HG03460 (cell line): ENCODE results near the gene SMIM9.
"Not testable (repeated sequence)": the region's sequence is repeated elsewhere in the genome, so short reads cannot be mapped to it uniquely, and the experiment has no call there.

Experiments used
- ATAC-seq: cut with Tn5 transposase; IDR thresholded peaks from one replicate; pipeline ENCODE4 v1.9.1; 2021; ENCODE audit not compliant: unreplicated experiment

The SMIM9 gene

GRCh38 chrX:154816326-154816898, 18.1 kb downstream of the SMIM9 start:
- ATAC-seq: not testable (repeated sequence)

DNA sequence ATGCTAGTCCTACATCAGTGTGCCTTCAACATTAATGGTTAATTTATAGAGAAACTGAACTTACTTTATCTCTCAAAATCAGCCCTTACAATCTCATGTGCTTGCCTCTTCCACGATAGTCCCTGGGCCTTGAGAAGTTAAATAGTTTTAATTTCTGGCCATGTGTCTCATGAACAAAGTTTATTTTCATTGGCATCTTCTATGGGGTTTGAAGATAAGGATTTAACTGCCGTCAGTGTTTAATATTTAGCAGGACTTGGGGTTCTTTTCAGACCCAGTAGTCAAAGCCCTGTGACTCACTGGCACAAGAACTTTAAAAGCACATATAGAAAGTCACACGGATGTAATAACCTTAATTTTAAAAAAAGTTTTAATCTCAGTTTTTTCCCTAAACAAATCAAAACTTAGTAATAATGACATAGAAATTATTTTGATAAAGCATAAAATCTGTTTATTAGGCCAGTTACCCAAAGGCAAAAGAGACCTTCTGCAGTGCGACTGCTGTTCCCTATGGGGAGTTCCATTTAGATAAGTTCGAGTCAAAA, 19.1 kb downstream of the SMIM9 start:
- ATAC-seq: no peak

GRCh38 chrX:154813801-154814200, 20.7 kb downstream of the SMIM9 start:
- no peak for ATAC-seq

- ATAC-seq: no peak
Measured at GRCh38 chrX:154812341-154813101, 21.9 kb downstream of the SMIM9 start.

GRCh38 chrX:154809939-154810665, 24.4 kb downstream of the SMIM9 start:
- no peak for ATAC-seq

GRCh38 chrX:154806837-154807501, 27.5 kb downstream of the SMIM9 start:
- ATAC-seq: no peak

GRCh38 chrX:154805696-154806091, 28.8 kb downstream of the SMIM9 start:
- no peak for ATAC-seq

DNA sequence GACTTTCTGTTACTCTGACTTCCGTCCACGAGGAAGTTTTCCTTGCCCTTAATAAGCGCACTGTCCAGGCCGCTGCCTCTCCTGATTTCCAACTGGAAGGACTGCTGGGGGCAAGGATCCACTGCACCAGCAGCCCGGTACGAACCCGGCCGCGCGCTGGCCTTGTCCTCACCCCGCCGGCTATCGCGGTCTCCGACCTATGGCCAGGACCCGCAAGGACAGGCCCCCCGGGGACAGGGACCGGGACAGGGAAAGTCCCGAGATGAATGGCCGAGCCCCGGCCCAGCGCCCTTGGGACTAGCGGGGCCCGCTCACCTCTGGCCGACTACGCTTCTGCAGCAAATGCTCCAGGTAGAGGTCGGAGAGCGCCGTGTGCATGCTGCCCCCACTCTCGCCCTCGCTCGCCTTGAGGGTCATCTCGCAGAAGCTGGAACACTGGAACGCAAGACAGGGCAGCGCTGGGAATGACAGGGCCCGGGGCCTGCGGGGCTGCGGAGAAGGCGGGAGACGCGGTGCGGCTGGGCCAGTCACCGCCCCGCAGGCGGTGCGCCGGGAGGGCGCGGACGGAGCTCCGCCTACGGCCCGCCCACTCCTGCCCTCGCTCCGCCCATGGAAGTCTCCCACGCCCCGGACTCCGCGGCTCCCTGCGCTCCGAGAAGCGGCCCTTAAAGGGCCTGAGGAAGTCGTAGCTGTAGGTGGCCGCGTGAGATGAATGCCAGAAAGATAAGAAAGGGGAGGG, 29.3 kb downstream of the SMIM9 start, which contains the start of gene MPP1:
Gene MPP1, minus strand, starts transcription at position 529 of the 739 bp plus-strand sequence. Its CDS starts 112 bp downstream, at position 417.
- ATAC-seq: peak; percentile 94

DNA sequence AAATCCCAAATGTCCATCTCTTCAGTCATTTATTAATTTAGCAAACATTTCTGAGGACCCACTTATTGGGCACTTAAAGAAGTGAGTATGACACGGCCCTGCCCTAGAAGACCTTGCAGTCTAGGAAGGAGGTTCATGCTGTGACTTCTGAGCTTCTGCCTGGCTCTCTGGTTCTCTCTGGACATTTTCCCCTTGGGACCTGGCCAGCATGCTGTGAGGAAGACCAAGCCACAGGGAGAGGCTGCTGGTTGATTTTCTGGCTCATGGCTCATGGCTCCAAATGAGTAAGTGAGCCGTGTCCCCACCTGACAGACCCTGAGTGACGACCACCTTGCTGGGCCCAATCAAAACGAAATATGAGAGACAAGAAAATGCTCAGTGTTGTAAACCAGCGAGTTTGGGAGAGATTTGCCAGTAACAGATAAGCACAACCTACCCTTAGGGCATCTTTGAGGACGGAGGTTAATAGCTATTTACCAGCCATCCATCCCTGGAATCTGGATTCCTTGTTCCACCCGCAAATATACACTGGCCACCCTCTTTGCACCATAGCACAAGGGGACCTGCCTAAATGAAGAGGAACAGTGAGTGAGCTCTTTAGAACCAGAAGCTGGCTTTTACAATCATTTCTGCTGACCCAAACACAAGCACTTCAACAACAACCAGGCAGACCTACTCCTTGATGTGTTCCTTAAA, 30.1 kb downstream of the SMIM9 start:
- ATAC-seq: peak; percentile 8

DNA sequence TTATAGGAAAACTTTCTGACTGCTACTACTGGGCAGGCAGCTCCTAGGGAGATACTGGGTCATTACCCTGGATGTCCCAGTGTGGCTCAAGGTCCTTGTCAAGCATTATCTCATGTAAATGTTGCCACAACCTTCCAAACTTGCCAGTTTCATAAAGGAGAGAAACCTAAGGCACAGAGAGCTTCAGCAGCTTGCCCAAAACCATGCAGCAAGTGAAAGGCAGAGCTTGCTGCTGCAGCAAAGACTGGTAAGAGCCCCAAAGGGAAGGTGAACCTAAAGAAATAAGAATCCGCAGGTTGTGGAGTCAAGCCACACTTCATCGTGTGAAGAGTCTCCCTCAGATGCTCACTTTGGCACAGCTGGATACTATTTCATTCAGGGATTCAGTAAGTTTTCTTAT, 31.5 kb downstream of the SMIM9 start:
- ATAC-seq: no peak

DNA sequence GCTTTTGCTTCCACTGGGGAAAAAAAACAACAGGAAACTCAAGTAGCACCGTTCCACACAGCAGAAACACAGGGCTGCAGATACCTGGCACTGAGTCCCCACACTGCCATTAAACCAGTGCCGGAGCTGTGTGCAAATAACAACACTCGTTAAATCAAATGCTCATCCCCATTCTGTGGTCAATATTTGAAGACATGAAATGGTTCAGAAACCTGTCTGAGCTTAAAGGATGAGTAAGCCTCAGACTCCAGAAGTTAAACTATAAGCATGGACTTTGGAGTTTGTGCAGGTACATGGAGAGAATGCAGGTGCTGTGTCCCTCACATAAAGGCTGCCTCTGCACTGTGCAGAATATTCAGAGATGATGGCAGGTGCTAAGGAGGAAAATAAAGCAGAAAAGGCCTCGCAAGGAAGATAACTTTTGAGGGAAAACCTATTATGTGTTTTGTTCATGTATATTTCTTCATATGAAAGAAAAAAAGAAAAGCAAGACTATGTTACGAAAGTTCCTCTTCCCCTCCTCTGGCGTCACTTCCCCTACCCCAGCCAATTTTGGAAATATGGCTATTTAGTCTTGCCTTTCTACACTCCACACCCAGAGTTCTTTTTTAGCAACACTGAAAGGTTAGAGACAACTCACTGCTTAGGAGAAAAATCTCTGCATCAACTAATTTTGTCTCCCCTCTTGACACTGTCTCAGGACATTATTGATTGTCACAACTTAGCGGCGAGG, 33.8 kb downstream of the SMIM9 start:
- no peak for ATAC-seq

GRCh38 chrX:154799556-154800348, 34.7 kb downstream of the SMIM9 start:
- ATAC-seq: no peak

DNA sequence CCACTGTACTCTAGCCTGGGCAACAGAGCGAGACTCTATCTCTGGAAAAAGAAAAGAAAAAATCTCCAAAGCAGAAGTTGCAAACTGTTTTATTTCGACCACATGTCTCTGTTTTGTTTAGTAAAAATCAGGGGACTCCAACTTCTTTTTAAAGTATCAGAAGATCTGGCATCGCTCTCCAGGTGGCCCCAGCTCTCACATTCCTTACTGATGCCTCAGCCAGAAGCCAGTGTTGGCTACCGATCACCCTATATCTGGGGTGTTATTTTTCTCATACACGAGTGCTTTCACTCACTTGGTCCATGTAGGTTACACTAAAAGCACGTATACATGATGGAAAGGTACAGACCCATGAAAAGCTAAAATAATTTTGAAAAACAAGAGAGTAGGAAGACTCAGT, 37.5 kb downstream of the SMIM9 start:
- no peak for ATAC-seq

DNA sequence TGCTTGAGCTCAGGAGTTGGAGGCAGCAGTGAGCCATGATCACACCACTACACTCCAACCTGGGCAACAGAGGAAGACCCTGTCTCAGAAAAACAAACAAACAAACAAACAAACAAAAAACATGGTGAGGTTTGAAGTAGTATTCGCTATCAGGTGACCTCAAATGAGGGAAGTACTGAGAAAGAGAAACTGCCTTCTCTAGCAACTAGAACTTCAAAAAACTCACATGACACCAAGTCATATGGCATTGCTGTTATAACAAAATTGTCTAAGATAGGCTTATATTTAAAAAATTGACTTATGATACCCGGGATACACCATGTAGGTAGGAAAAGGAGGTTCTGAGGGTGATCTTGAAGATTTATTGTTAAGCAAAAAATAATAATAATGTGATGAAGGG, 39.4 kb downstream of the SMIM9 start:
- ATAC-seq: no peak

- no peak for ATAC-seq
Measured at GRCh38 chrX:154793084-154793795, 41.2 kb downstream of the SMIM9 start.

- ATAC-seq: no peak
Measured at GRCh38 chrX:154791939-154792338, 42.5 kb downstream of the SMIM9 start.

GRCh38 chrX:154791467-154791866, 43.0 kb downstream of the SMIM9 start:
- no peak for ATAC-seq

GRCh38 chrX:154785716-154786115, 48.7 kb downstream of the SMIM9 start:
- ATAC-seq: no peak
